Hepatic stellate cell (primary cell): Measurements from ENCODE around the gene PLEKHB2.
"Not testable (repeated sequence)": the region's sequence is repeated elsewhere in the genome, so short reads cannot be mapped to it uniquely, and the experiment has no call there.

ENCODE experiments used
- DNase-seq: peaks from one replicate; pipeline ENCODE4 v3.0.0; 2011; ENCODE audit warnings: low spot score

Gene PLEKHB2

GRCh38 chr2:131143803-131144202, 38.7 kb downstream of the PLEKHB2 start:
- DNase-seq = no peak

GRCh38 chr2:131145040-131145439, 39.9 kb downstream of the PLEKHB2 start:
- no peak for DNase-seq

- DNase-seq = no peak
These were observed 41.1 kb downstream of the PLEKHB2 start for GRCh38 chr2:131146231-131146630.

GRCh38 chr2:131146749-131147148, 41.6 kb downstream of the PLEKHB2 start:
- no peak for DNase-seq

- no peak for DNase-seq
These were observed 43.3 kb downstream of the PLEKHB2 start for GRCh38 chr2:131148426-131148825.

GRCh38 chr2:131150109-131150508, 45.0 kb downstream of the PLEKHB2 start:
- not testable (repeated sequence) for DNase-seq

- DNase-seq = no peak
These were observed 46.3 kb downstream of the PLEKHB2 start for GRCh38 chr2:131151398-131151797.

GRCh38 chr2:131152074-131152473, 46.9 kb downstream of the PLEKHB2 start:
- DNase-seq = no peak

GRCh38 chr2:131153529-131153928, 48.4 kb downstream of the PLEKHB2 start:
- DNase-seq = no peak

- peak; percentile 85 for DNase-seq
These were observed 49.0 kb downstream of the PLEKHB2 start for GRCh38 chr2:131154071-131154531.

- DNase-seq = no peak
These were observed 49.5 kb downstream of the PLEKHB2 start for GRCh38 chr2:131154647-131155046.

- no peak for DNase-seq
These were observed 50.2 kb downstream of the PLEKHB2 start for GRCh38 chr2:131155208-131155855.

GRCh38 chr2:131156452-131157149, 51.5 kb downstream of the PLEKHB2 start:
- no peak for DNase-seq

- not testable (repeated sequence) for DNase-seq
These were observed 60.4 kb downstream of the PLEKHB2 start for GRCh38 chr2:131165562-131165961.

- DNase-seq = no peak
These were observed 63.4 kb downstream of the PLEKHB2 start for GRCh38 chr2:131168538-131168937.

- DNase-seq = not testable (repeated sequence)
These were observed 72.9 kb downstream of the PLEKHB2 start for GRCh38 chr2:131178050-131178449.

- DNase-seq = not testable (repeated sequence)
These were observed 73.7 kb downstream of the PLEKHB2 start for GRCh38 chr2:131178721-131179418.

- DNase-seq = not testable (repeated sequence)
These were observed 76.3 kb downstream of the PLEKHB2 start for GRCh38 chr2:131181451-131181850.

GRCh38 chr2:131193421-131193820, 88.3 kb downstream of the PLEKHB2 start:
- DNase-seq = not testable (repeated sequence)

- DNase-seq = not testable (repeated sequence)
These were observed 91.0 kb downstream of the PLEKHB2 start for GRCh38 chr2:131196186-131196585.
